Tibial nerve (tissue), 4 donors: ENCODE data around the gene ENTPD3. TPM values are rescaled to one million over a fixed set of nuclear protein-coding genes. Genes with fewer than 3 reads are reported as not detected.

Experiments used
- DNase-seq, 2 donors: peaks; one replicate each; pipeline ENCODE4 v3.0.0-alpha.2; 2019; ENCODE audit warnings: low spot score in 2 of 2
- H3K27ac ChIP-seq, 4 donors: fragments of 200-600 bp; sonication (generic) in 3 of 4; one replicate each; pipeline ENCODE4 v1.5.1; 2017 to 2019; ENCODE audit warnings: mild to moderate bottlenecking in 1 of 4
- H3K27me3 ChIP-seq, 2 donors: fragments of 200-600 bp; sonication (generic) in 1 of 2; one replicate each; pipeline versions ENCODE4 v1.5.1 to v1.6.0; 2017 to 2019
- H3K36me3 ChIP-seq, 3 donors: fragments of 200-600 bp; sonication (generic); one replicate each; pipeline ENCODE4 v1.5.1; 2018 to 2019
- H3K4me1 ChIP-seq, 4 donors: fragments of 200-600 bp; sonication (generic) in 3 of 4; one replicate each; pipeline ENCODE4 v1.5.1; 2017 to 2019
- H3K4me3 ChIP-seq, 4 donors: fragments of 200-600 bp; sonication (generic) in 3 of 4; one replicate each; pipeline ENCODE4 v1.5.1; 2017 to 2019; ENCODE audit warnings: mild to moderate bottlenecking in 1 of 4, moderate library complexity in 1 of 4
- H3K9me3 ChIP-seq, 4 donors: fragments of 200-600 bp; sonication (generic) in 3 of 4; one replicate each; pipeline ENCODE4 v1.5.1; 2017 to 2019
- EP300 ChIP-seq, 2 donors: sonication (generic); formaldehyde crosslinking; IDR thresholded peaks; one replicate each; pipeline ENCODE4 v1.6.1; 2017; ENCODE audit warnings: antibody characterized with exemption in 2 of 2, mild to moderate bottlenecking in 1 of 2
- POLR2A ChIP-seq, 2 donors: fragments of 450-650 bp; IDR thresholded peaks; one replicate each; pipeline ENCODE4 v1.6.1; 2017; ENCODE audit warnings: antibody characterized with exemption in 2 of 2, mild to moderate bottlenecking in 2 of 2, moderate library complexity in 2 of 2
- WGBS, 2 donors: methylation state at CpG; one replicate each; pipeline ENCODE4 v1.1.5; 2018; 5-methylcytosine and 5-hydroxymethylcytosine counted together
- total RNA-seq, 4 donors: library from RNA; depleted of rRNA; stranded (reverse); fragments of >200 nt; gene quantifications; one replicate each; pipeline ENCODE4 v1.1.0, GENCODE V29; 2016
- TF ChIP-seq, protein P1 (sequence below), 5 experiments: fragments of 200-600 bp in 3 of 5; fragments of 450-650 bp in 2 of 5; sonication (generic) in 3 of 5; IDR thresholded peaks; one replicate each; pipeline ENCODE4 v1.5.1; 2016 to 2019; ENCODE audit warnings: antibody characterized with exemption in 5 of 5, mild to moderate bottlenecking in 3 of 5, moderate library complexity in 2 of 5

The ENTPD3 gene
- total RNA-seq, 4 donors from 2014 or later, result 0.22 to 0.60 (median 0.41) TPM

DNA sequence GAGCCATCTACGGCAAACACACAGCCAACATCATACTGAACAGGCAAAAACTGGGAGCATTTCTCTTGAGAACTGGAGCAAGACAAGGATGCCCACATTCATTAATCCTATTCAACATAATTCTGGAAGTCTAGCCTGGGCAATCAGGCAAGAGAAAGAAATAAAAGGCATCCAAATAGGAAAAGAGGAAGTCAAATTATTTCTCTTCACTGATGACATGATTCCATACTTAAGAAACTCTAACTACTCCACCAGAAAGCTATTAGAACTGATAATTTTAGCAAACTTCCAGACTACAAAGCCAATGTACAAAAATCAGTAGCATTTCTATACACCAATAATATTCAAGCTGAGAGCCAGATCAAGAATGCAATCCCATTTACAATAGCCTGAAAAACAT is 17.3 kb upstream of the ENTPD3 start:
- H3K4me1 ChIP-seq, result no peaks in the 10 kb centered on the region
- TF ChIP-seq POLR2A (IDR thresholded peaks at IDR 0.05), result no peak
- TF ChIP-seq, protein P1, sequence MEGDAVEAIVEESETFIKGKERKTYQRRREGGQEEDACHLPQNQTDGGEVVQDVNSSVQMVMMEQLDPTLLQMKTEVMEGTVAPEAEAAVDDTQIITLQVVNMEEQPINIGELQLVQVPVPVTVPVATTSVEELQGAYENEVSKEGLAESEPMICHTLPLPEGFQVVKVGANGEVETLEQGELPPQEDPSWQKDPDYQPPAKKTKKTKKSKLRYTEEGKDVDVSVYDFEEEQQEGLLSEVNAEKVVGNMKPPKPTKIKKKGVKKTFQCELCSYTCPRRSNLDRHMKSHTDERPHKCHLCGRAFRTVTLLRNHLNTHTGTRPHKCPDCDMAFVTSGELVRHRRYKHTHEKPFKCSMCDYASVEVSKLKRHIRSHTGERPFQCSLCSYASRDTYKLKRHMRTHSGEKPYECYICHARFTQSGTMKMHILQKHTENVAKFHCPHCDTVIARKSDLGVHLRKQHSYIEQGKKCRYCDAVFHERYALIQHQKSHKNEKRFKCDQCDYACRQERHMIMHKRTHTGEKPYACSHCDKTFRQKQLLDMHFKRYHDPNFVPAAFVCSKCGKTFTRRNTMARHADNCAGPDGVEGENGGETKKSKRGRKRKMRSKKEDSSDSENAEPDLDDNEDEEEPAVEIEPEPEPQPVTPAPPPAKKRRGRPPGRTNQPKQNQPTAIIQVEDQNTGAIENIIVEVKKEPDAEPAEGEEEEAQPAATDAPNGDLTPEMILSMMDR (IDR thresholded peaks at IDR 0.05), result no peak
- no peak for TF ChIP-seq EP300 (IDR thresholded peaks at IDR 0.05)

DNA sequence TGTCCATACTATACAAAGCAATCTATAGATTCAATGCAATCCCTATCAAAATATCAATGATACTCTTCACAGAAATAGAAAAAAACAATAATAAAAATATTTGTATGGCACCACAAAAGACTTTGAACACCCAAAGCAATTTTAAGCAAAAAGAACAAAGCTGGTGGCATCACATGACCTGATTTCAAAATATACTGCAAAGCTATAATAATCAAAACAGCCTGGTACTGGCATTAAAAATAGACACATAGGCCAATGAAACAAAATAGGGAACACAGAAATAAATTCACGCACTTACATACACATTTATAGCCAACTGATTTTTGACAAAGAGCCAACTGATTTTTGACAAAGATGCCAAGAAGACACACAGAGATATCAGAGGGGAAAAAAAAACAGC is 9.2 kb upstream of the ENTPD3 start:
- 80 to 86% methylated on average over 1 of the region's 1 CpG for WGBS, 2 donors
- Histone ChIP-seq H3K36me3 (peaks cover 0 to 16% (median 0%) of the 10 kb centered on the region in 3 donors), H3K9me3 (peaks cover 0 to 17% (median 0%) of the 10 kb centered on the region in 4 donors), H3K4me3 (no peak overlapping the region), H3K27ac (no peak overlapping the region), H3K27me3 (no peaks in the 10 kb centered on the region), H3K4me1 (no peaks in the 10 kb centered on the region)
- DNase-seq, result no peak
- TF ChIP-seq, protein P1 (IDR thresholded peaks at IDR 0.05), result no peak
- TF ChIP-seq EP300 (IDR thresholded peaks at IDR 0.05), result no peak
- no peak for TF ChIP-seq POLR2A (IDR thresholded peaks at IDR 0.05)

More for the DNA sequence above, 17.3 kb upstream of the ENTPD3 start:
- no peak overlapping the region for H3K4me3 ChIP-seq
- no peak overlapping the region for H3K27ac ChIP-seq
- no peaks in the 10 kb centered on the region for H3K27me3 ChIP-seq
- no peaks in the 10 kb centered on the region for H3K9me3 ChIP-seq
- 91 to 92% methylated on average over 1 of the region's 1 CpG for WGBS, 2 donors
- no peak for DNase-seq
- H3K36me3 ChIP-seq, result no peaks in the 10 kb centered on the region

DNA sequence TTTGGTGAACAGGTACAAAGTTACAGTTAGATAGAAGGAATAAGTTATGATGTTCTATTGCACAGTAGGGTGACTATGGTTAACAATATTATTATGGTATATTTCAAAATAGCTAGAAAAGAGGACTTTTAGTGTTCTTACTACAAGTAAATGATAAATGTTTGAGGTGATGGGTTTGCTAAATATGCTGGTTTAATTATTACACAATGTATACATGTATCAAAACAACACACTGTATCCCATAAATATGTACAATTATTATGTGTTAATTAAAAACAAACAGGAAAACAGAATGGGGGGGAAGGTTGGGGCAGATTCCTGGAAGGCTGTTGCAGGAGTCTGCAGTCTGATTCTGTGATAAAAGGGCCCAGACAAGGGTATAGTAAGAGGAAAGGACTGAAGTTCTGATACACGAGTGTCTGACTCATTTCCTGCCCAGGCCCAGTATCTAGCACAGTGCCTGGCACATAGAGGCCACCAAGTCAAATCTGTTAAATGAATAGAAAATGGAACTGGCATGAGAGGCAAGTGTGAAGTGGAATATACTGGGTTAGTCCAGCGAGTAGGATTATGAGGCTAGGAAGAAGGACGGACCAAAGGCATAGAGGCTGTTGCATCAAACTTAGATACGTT is 7.2 kb upstream of the ENTPD3 start:
- TF ChIP-seq, protein P1 (IDR thresholded peaks at IDR 0.05), result no peak
- TF ChIP-seq POLR2A (IDR thresholded peaks at IDR 0.05), result no peak
- TF ChIP-seq EP300 (IDR thresholded peaks at IDR 0.05), result no peak
- 78 to 80% methylated on average over 4 of the region's 4 CpGs for WGBS, 2 donors

DNA sequence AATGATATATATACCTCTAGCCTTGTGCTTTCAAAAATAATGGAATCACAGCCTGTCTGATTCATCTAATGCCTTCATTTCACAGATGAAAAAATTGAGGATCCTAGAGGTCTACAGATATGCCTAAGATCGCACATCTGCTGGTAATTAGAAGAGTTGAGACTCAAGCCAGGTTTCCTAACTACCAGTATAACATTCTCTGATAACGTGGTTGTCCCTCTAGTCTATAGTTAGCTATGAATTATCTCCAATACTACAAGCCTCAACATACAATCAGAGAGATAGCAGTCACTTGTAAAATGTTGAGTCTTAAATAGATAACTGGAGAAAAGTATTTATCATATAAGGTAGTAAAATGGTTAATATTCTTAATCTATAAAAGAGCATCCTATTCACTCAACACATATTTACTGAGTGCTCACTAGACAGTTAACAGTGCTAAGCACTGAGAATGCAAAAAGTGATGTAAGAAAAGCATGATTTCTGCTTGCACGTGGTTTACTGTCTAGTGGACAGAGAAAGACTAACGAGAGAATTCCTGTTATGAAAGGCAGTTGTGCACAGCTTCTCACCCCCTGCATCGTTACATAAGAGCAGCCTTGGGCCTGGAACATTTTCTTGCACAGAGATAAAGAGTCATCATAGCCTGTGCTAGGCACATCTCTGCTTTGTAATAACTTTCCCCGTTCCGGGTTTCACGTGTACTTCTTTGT is 4.9 kb upstream of the ENTPD3 start:
- Histone ChIP-seq H3K4me1 (peaks cover 0 to 4% (median 0%) of the 10 kb centered on the region in 4 donors), H3K9me3 (peaks cover 0 to 15% (median 0%) of the 10 kb centered on the region in 4 donors), H3K4me3 (no peak overlapping the region), H3K27ac (no peak overlapping the region), H3K36me3 (peaks cover 0 to 16% (median 0%) of the 10 kb centered on the region in 3 donors), H3K27me3 (peaks cover 0 to 7% of the 10 kb centered on the region in 2 donors)
- DNase-seq, result no peak
- WGBS, 2 donors, result 72 to 73% methylated on average over 8 of the region's 8 CpGs
- TF ChIP-seq, protein P1 (IDR thresholded peaks at IDR 0.05), result no peak
- TF ChIP-seq POLR2A (IDR thresholded peaks at IDR 0.05) (no peak), EP300 (IDR thresholded peaks at IDR 0.05) (no peak)

More for the DNA sequence above, 7.2 kb upstream of the ENTPD3 start:
- Histone ChIP-seq H3K4me1 (no peaks in the 10 kb centered on the region), H3K36me3 (peaks cover 0 to 16% (median 0%) of the 10 kb centered on the region in 3 donors), H3K27me3 (no peaks in the 10 kb centered on the region), H3K9me3 (peaks cover 0 to 17% (median 0%) of the 10 kb centered on the region in 4 donors), H3K27ac (no peak overlapping the region), H3K4me3 (no peak overlapping the region)
- no peak for DNase-seq

DNA sequence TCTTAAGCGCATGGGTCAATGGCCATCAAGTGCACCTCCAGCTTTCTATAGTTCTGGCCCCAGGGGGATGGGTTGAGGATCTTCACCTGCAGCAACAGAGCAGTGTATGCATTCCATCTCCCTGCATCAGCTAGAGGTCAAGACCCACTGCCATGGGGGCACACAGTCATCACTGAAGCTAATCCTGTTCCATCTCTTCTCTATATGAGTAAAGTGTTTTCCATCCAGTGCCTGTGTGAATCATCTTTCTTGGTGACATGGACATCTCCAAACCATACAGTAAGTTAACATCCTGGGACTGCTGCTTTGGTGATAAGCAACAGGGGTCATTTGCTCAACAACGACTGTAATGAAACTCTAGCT is 4.4 kb upstream of the ENTPD3 start:
- Histone ChIP-seq H3K9me3 (peaks cover 0 to 13% (median 0%) of the 10 kb centered on the region in 4 donors), H3K4me1 (peaks cover 0 to 8% (median 0%) of the 10 kb centered on the region in 4 donors), H3K4me3 (no peak overlapping the region), H3K36me3 (peaks cover 0 to 16% (median 0%) of the 10 kb centered on the region in 3 donors), H3K27me3 (peaks cover 0 to 12% of the 10 kb centered on the region in 2 donors), H3K27ac (no peak overlapping the region)
- 88 to 92% methylated on average over 2 of the region's 2 CpGs for WGBS, 2 donors
- DNase-seq, result no peak
- TF ChIP-seq EP300 (IDR thresholded peaks at IDR 0.05), result no peak
- TF ChIP-seq, protein P1 (IDR thresholded peaks at IDR 0.05), result no peak
- no peak for TF ChIP-seq POLR2A (IDR thresholded peaks at IDR 0.05)
